Lung (tissue), 12 donors: ENCODE data around the gene ZBTB32. TPM values are rescaled to one million over a fixed set of nuclear protein-coding genes. Genes with fewer than 3 reads are reported as not detected.

ENCODE experiments used
- ATAC-seq: fragments of 200-7000 bp; cut with Tn5 transposase; one replicate; pipeline ENCODE4 v1.9.1; 2020; ENCODE audit warnings: moderate number of reproducible peaks; ENCODE audit not compliant: insufficient read depth, low FRiP score
- DNase-seq, 3 donors: peaks; one replicate each; pipeline ENCODE4 v3.0.0-alpha.2; 2013 to 2017
- H3K27ac ChIP-seq, 2 donors: one replicate each; pipeline ENCODE4 v1.5.1; 2013; ENCODE audit warnings: mild to moderate bottlenecking in 2 of 2, moderate library complexity in 2 of 2, control low read depth in 1 of 2, inconsistent platforms in 1 of 2, low read depth in 1 of 2, low read length in 1 of 2
- H3K27me3 ChIP-seq, 3 donors: one replicate each; pipeline ENCODE4 v1.5.1; 2013; ENCODE audit warnings: low read length in 2 of 3; ENCODE audit not compliant: control insufficient read depth in 3 of 3, insufficient read depth in 3 of 3
- H3K36me3 ChIP-seq, 4 donors: one replicate each; pipeline ENCODE4 v1.5.1; 2013; ENCODE audit warnings: low read length in 4 of 4, mild to moderate bottlenecking in 1 of 4, moderate library complexity in 1 of 4; ENCODE audit not compliant: control insufficient read depth in 4 of 4, insufficient read depth in 4 of 4
- H3K4me1 ChIP-seq, 5 donors: one replicate each; pipeline ENCODE4 v1.5.1; 2013; ENCODE audit warnings: low read length in 5 of 5, mild to moderate bottlenecking in 2 of 5, moderate library complexity in 1 of 5; ENCODE audit not compliant: control insufficient read depth in 5 of 5, insufficient read depth in 5 of 5
- H3K4me3 ChIP-seq: one replicate; pipeline ENCODE4 v1.5.1; 2013; ENCODE audit warnings: mild to moderate bottlenecking, control low read depth, moderate library complexity
- H3K9ac ChIP-seq, 2 donors: one replicate each; pipeline ENCODE4 v1.5.1; 2013; ENCODE audit warnings: low read length in 2 of 2, control low read depth in 1 of 2; ENCODE audit not compliant: insufficient read depth in 1 of 2
- H3K9me3 ChIP-seq, 4 donors: one replicate each; pipeline ENCODE4 v1.5.1; 2013; ENCODE audit warnings: low read length in 3 of 4, mild to moderate bottlenecking in 1 of 4, moderate library complexity in 1 of 4; ENCODE audit not compliant: control insufficient read depth in 4 of 4, insufficient read depth in 3 of 4
- WGBS, 2 donors: extraction: QIAGEN DNeasy Blood & Tissue Kit; methylation state at CpG; one replicate each; pipeline ENCODE4 v1.1.7; 2013; 5-methylcytosine and 5-hydroxymethylcytosine counted together
- polyA plus RNA-seq, 2 donors: library from polyadenylated mRNA; stranded (reverse); fragments of 200-250 nt; gene quantifications; one replicate each; pipeline ENCODE4 v1.2.1, GENCODE V29; 2013
- total RNA-seq, 2 donors: library from RNA; depleted of rRNA in 1 of 2; stranded (reverse); fragments of >200 nt in 1 of 2; gene quantifications; one replicate each; pipeline ENCODE4 v1.2.1, GENCODE V29; 2014 to 2021
- TF ChIP-seq, protein P1 (sequence below): IDR thresholded peaks from 2 replicates; pipeline ENCODE4 v1.5.1; 2012; ENCODE audit warnings: mild to moderate bottlenecking; ENCODE audit errors: control extremely low read depth, extremely low read depth
- donor health status: control.
- donor health status: control.
- donor health status: Bipolar disorder and iron deficiency.
- donor health status: healthy.
- donor health status: DM: yes; HTN: yes; CAD: no.

The ZBTB32 gene
- total and polyA plus RNA-seq, 4 donors: 0.22 to 0.63 (median 0.39) TPM

DNA sequence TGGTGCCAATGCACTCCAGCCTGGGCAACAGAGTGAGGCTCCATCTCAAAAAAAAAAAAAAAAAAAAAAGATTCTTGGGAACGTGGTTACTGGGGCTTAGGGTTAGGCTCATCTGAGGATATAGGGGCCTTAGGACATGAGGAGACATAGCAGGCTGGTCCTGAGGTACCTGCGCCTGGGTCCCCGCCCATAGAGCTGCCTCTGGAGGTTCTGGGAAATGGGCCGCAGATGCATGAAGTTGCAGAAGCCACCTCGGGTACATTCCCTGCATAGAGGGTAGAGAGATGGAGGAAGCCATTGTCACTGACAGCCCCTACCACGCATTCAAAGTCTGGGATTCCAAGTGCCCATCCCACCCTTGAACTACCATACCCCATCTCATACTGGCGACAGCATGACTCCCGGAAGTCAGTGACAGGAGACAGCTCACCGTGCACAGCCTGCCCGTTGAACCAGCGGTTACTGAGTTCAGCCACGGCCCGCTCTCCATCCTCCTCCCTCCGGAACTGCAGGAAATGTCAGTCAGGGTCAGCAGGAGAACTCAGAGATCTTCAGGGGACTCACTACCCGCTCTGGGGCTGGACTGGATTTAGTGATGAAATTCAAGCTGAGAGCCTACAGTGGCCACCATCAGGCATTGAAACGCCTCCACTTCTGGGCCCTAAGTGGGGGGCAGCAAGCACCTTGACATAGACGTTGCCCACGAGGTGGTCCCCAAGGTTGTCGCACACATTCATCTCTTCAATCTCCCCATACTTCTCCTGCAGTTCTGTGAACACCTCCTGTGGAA is 39.5 kb downstream of the ZBTB32 start:
- TF ChIP-seq, protein P1, sequence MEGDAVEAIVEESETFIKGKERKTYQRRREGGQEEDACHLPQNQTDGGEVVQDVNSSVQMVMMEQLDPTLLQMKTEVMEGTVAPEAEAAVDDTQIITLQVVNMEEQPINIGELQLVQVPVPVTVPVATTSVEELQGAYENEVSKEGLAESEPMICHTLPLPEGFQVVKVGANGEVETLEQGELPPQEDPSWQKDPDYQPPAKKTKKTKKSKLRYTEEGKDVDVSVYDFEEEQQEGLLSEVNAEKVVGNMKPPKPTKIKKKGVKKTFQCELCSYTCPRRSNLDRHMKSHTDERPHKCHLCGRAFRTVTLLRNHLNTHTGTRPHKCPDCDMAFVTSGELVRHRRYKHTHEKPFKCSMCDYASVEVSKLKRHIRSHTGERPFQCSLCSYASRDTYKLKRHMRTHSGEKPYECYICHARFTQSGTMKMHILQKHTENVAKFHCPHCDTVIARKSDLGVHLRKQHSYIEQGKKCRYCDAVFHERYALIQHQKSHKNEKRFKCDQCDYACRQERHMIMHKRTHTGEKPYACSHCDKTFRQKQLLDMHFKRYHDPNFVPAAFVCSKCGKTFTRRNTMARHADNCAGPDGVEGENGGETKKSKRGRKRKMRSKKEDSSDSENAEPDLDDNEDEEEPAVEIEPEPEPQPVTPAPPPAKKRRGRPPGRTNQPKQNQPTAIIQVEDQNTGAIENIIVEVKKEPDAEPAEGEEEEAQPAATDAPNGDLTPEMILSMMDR: no peak
- Histone ChIP-seq H3K9ac (no peak overlapping the region), H3K27me3 (no peaks in the 10 kb centered on the region), H3K36me3 (peaks cover 0 to 9% (median 3%) of the 10 kb centered on the region in 4 donors), H3K9me3 (no peaks in the 10 kb centered on the region), H3K4me3 (no peak overlapping the region), H3K4me1 (peaks cover 0 to 33% (median 8%) of the 10 kb centered on the region in 5 donors), H3K27ac (peak overlapping the region in 1 of 2 donors; percentile 99)
- WGBS, 2 donors: 88 to 89% methylated on average over 19 of the region's 19 CpGs
- no peak for DNase-seq
- no peak for ATAC-seq

DNA sequence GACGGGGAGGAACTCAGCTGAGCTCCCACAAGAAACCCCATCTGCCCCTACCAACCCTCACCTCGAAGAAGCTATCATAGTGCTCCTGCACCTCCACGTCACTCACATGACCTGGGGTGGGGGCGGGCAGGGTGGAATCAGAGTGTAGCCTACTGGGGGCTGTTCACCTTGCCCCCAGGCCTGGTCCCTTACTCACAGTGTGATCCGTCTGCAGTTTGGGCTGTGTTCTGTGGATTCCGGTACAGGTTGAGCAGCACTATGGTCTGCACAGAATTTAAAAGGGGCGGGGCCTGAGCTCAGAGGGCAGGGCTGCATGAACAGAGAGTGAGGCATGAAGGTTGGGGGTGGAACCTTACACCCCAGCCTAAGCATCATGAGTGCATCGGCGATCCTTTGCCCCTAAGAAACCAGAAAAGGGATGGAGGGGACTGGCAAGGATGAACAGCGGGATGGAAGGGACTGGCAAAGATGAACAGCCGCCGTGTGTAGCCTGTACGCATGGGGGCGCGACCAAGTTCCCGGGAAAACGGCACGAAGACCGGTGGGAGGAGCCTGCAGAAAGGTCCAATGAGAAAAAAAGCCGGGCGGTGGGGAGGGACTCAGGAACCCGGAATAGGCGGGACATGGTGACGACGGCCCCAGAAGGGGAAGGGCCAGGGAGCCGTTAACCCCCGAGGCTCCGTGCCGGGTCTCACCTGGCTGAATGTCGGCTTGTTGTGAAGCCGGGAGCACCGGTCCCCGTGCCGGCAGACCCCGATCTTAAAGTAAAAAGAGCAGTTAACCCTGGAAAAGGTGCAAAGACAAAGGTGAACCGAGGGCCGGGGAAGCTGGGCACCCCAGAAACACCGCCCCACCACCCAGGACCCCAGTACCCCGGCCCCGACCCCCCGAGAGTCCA is 40.3 kb downstream of the ZBTB32 start:
- DNase-seq: peak; percentile 96 to 98 (median 97)
- Histone ChIP-seq H3K4me1 (peaks cover 0 to 38% (median 13%) of the 10 kb centered on the region in 5 donors), H3K36me3 (peaks cover 0 to 9% (median 2%) of the 10 kb centered on the region in 4 donors), H3K9ac (peak overlapping the region; percentile 66 to 89), H3K9me3 (no peaks in the 10 kb centered on the region), H3K27me3 (no peaks in the 10 kb centered on the region), H3K27ac (peak overlapping the region; percentile 90 to 99), H3K4me3 (peak overlapping the region; percentile 75)
- WGBS, 2 donors: 8 to 10% methylated on average over 31 to 41 of the region's 41 CpGs
- TF ChIP-seq, protein P1: peak; percentile 20
- peak; percentile 76 for ATAC-seq

DNA sequence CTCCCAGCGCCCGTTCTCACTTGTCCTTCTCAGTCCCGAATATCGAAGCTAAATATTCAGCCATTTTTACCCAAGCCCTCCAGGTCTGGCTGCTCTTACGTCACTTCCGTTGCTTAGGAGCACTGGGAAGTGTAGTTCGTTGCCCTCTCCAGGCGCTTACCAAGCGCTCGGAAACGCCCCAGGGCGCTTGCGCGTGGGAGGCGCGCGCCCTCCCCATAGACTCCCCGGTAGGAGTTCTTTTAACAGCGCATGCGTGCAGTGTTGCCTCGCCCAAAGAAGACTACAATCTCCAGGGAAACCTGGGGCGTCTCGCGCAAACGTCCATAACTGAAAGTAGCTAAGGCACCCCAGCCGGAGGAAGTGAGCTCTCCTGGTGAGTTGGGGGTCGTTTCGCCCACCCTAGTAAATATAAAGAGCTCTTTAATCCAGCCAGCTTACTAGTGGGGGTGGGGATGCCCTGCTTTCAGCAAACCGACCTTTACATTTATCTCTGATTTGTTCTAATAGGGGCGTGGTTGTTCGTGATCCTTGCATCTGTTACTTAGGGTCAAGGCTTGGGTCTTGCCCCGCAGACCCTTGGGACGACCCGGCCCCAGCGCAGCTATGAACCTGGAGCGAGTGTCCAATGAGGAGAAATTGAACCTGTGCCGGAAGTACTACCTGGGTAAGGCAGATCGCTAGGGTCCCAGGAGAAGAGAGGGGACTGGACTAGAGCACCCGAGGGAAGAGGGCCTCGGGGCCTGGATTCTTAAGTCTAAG is 41.1 kb downstream of the ZBTB32 start, which contains the start of the genes PSENEN and U2AF1L4:
PSENEN (plus strand) TSS at position 324 of the 759 bp plus-strand sequence; CDS start at position 604, 280 bp downstream.
U2AF1L4 (minus strand) TSS at position 91 of the 759 bp plus-strand sequence; CDS start at position 64, 27 bp downstream.
- peaks cover 0 to 34% (median 12%) of the 10 kb centered on the region in 5 donors for H3K4me1 ChIP-seq
- peak; percentile 80 for ATAC-seq

More for the DNA sequence above, 41.1 kb downstream of the ZBTB32 start, which contains the start of the genes PSENEN and U2AF1L4:
- 0 to 1% methylated on average over 40 of the region's 40 CpGs for WGBS, 2 donors
- Histone ChIP-seq H3K27ac (peak within 1 kb of the TSS; percentile 90 to 99), H3K27me3 (no peaks in the 10 kb centered on the region), H3K9me3 (no peaks in the 10 kb centered on the region), H3K36me3 (peaks cover 0 to 9% (median 2%) of the 10 kb centered on the region in 4 donors), H3K4me3 (peak within 1 kb of the TSS; percentile 75), H3K9ac (peak within 1 kb of the TSS; percentile 73 to 89)
- DNase-seq: peak; percentile 99 to 100 (median 100)
- TF ChIP-seq, protein P1: no peak
